PFSK-1 (cell line): ENCODE data around the gene KIF4A.

Source experiments
- FOXP2 ChIP-seq: optimal IDR thresholded peaks from 2 replicates; pipeline ENCODE3; 2011; ENCODE audit warnings: borderline replicate concordance, control low read depth, inconsistent platforms; ENCODE audit not compliant: insufficient read depth; ENCODE audit errors: extremely low read length, extremely low read depth
- POLR2AphosphoS5 ChIP-seq: IDR thresholded peaks from 2 replicates; pipeline ENCODE4 v1.6.1; 2012; ENCODE audit warnings: low read depth, mild to moderate bottlenecking, control low read depth, low read length, moderate library complexity
- REST ChIP-seq, 2 experiments: IDR thresholded peaks; 2 replicates each; pipeline versions ENCODE4 v1.6.1 to v1.8.0; 2011 to 2012; ENCODE audit warnings: low read depth in 2 of 2, low read length in 2 of 2, control low read depth in 1 of 2, inconsistent platforms in 1 of 2, mild to moderate bottlenecking in 1 of 2, moderate library complexity in 1 of 2; ENCODE audit not compliant: insufficient read depth in 1 of 2
- SIN3A ChIP-seq: IDR thresholded peaks from 2 replicates; pipeline ENCODE4 v1.6.1; 2012; ENCODE audit warnings: mild to moderate bottlenecking, low read length, moderate library complexity, borderline replicate concordance; ENCODE audit not compliant: insufficient read depth
- TAF1 ChIP-seq: IDR thresholded peaks from 2 replicates; pipeline ENCODE4 v1.6.1; 2012; ENCODE audit warnings: low read length, control low read depth, borderline replicate concordance; ENCODE audit not compliant: insufficient read depth

Gene KIF4A

DNA sequence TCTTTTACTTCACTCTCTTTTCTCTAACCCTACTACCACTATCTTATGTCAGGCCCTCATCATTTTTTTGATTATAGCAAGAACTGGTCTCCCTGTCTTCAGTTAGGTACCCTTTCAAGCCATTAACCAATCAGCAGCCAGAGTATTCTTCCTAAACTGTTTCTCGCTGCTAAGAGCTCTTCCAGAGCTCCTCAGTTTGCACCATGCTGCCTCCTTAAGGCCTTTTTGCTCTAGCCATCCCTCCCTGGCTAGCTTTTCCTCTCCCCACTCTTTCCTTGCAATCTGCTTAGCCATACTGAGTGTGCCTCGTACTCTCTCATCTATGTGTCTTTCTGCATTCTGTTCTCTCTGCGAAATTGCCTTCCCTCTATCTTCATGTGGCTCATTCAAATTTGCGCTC is 32.9 kb downstream of the KIF4A start:
- TF ChIP-seq POLR2AphosphoS5, result no peak
- TF ChIP-seq FOXP2, result no peak
- no peak for TF ChIP-seq SIN3A
- TF ChIP-seq TAF1, result no peak
- no peak for TF ChIP-seq REST (IDR thresholded peaks at IDR 0.05; ENCODE audit: insufficient read depth in 1 of 2, low read depth in 2 of 2, low read length in 2 of 2)

GRCh38 chrX:70324326-70324725 is 34.4 kb downstream of the KIF4A start:
- no peak for TF ChIP-seq FOXP2

GRCh38 chrX:70331161-70331560 is 41.3 kb downstream of the KIF4A start:
- TF ChIP-seq TAF1, result no peak
- TF ChIP-seq POLR2AphosphoS5, result no peak
- TF ChIP-seq SIN3A, result no peak
- no peak for TF ChIP-seq REST (IDR thresholded peaks at IDR 0.05; ENCODE audit: insufficient read depth in 1 of 2, low read depth in 2 of 2, low read length in 2 of 2)
- no peak for TF ChIP-seq FOXP2

DNA sequence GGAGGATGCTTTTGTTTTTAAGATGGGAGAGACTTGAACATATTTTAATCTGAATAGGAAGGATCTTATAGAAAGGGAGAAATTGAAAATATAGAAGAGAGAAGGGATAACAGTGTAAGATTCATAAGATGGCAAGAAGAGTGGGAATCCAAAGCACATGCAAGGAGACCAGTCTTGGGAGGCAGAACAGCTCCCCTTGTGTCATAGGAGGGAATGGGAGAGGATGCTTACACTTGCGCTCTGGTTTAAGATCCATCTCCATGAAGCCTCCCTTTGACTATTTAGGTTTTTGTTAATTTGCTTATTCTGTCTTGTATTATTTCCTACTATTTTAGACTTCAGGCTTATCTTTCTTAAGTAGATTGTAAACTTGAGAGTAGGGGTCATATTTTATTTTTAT is 42.7 kb downstream of the KIF4A start:
- no peak for TF ChIP-seq POLR2AphosphoS5

DNA sequence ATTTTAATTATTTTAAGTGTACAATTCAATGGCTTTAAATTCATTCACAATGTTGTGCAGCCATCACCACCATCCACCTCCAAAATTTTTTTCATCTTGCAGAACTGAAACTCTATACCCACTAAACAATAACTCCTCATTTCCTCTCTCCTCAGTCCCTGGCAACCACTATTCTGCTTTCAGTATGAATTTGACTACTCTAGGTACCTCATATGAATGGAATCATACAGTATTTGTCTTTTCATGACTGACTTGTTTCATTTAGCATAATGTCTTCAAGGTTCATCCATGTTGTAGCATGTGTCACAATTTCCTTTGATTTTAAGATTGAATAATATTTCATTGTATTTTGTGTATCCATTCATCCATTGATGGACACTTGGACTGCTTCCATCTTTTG is 46.9 kb downstream of the KIF4A start:
- no peak for TF ChIP-seq TAF1
- TF ChIP-seq POLR2AphosphoS5, result no peak
- no peak for TF ChIP-seq SIN3A
- no peak for TF ChIP-seq REST (IDR thresholded peaks at IDR 0.05; ENCODE audit: insufficient read depth in 1 of 2, low read depth in 2 of 2, low read length in 2 of 2)
- TF ChIP-seq FOXP2, result no peak

- no peak for TF ChIP-seq SIN3A
- TF ChIP-seq FOXP2, result no peak
- no peak for TF ChIP-seq TAF1
- no peak for TF ChIP-seq REST (IDR thresholded peaks at IDR 0.05; ENCODE audit: insufficient read depth in 1 of 2, low read depth in 2 of 2, low read length in 2 of 2)
- no peak for TF ChIP-seq POLR2AphosphoS5
Measured at GRCh38 chrX:70338290-70338689, 48.4 kb downstream of the KIF4A start.
